Cerebellar nuclear complex (tissue), 1 donor: ENCODE measurements around the gene WIPF2.

Source experiments
- DNase-seq, 2 experiments: peaks; one replicate each; lab custom pipeline; 2025; lab: John Stamatoyannopoulos, UW

The WIPF2 gene

GRCh38 chr17:40327244-40327729 is 108.2 kb downstream of the WIPF2 start:
- no peak for DNase-seq

DNA sequence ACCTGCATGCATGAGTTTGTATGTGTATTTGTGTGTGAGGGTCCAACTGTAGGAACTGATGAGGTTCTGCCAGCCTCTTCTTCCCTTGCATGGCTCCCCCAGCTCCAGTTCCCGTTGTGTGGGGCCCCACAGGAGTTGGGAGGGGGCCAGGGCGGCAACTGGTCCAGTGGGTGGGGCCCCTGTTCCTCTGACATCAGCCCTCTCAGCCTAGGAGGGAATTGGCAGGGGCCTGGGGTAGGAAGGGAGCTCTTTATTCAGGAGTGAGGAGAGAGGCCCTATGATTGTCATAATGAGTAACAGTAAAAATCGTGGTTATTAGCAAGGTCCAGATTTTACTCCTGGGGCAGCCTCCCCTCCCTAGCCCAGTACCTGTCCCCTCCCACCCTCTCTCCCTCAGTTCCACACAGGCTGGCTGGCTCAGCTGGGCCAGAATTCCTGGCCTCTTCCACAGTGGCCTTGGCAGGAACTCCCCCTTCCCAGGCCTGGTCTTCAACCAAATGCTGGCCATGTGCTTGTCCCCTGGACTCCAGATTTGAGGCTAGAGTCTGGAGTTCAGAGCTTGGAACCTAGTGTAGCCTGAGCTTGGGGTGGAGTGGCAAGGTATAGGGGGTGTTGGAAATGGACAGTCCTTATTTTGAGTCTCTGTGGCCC is 108.8 kb downstream of the WIPF2 start:
- DNase-seq = no peak

DNA sequence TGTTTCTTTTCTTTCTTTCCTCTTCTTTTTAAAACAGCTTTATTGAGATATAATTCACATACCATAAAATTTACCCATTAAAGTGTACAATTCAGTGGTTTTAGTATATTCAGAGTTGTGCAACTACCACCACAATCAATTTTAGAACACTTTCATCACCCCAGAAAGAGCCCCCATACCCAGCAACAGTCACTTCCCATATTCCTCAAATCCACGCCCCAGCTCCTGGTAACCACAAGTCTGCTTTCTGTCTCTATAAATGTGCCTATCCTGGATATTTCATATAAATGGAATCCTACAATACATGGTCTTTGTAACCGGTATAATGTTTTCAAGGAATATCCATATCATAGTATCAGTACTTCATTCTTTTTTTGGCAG is 109.3 kb downstream of the WIPF2 start:
- no peak for DNase-seq

DNA sequence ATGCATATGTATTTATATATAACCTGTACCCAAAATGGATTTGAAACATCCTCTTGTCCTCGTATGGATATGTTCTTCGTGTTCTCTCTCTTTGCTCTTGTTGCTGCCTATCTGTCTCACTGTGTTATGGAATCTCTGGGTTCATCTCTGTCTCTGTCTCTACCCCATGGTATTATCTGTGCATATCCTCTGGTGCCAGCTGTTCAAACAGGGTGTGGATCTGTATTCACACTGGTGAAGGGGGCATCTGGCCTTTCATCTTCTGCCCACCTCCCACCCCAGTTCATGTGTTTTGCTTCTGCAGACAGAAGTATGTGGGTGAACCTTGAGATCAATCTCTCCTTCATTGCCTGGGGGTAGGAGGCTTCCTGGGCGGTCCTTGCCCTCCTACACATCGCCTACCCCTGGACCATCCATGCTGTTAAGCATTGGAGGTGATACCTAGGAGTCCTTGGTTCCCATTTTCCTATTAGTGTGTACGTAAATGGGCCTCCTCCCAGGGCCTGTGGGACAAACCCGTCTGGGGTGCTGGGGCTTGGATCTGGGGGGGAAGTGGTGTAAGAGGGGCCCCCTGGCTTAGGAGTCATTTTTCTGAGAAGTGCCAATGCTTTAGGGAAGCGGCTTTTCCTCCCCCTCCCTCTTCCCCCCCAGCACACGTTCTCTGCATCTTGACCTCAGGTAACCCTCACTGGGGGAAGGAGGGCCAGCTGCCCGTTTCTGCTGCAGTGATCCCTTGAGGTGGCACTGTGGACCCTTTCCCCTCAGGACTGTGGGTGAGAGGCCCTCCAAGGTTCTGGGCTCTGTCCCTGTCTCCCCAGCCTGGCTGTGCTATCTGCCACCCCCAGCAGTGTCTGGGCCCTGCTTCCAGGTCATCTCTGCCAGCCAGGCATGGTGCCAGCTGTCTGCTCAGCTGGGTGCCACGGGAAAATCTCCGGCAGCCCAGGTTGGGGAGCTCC is 111.0 kb downstream of the WIPF2 start:
- no peak for DNase-seq

DNA sequence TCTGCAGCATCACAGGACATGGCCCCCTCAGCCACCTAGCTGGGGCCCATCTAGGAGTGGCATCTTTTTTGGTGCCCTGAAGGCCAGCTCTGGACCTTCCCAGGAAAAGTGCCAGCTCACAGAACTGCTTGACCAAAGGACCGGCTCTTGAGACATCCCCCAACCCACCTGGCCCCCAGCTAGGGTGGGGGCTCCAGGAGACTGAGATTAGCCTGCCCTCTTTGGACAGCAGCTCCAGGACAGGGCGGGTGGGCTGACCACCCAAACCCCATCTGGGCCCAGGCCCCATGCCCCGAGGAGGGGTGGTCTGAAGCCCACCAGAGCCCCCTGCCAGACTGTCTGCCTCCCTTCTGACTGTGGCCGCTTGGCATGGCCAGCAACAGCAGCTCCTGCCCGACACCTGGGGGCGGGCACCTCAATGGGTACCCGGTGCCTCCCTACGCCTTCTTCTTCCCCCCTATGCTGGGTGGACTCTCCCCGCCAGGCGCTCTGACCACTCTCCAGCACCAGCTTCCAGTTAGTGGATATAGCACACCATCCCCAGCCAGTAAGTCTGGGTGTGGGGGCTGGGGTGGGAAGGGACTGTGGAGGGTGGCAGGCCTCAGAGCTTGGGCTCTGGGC is 111.9 kb downstream of the WIPF2 start:
- no peak for DNase-seq

GRCh38 chr17:40331743-40332641 is 112.9 kb downstream of the WIPF2 start:
- DNase-seq = no peak
